GM18519 (cell line): ENCODE measurements around the gene CTAGE1.
"Not testable (repeated sequence)": the region's sequence is repeated elsewhere in the genome, so short reads cannot be mapped to it uniquely, and the experiment has no call there.

ENCODE experiments used
- ATAC-seq: cut with Tn5 transposase; IDR thresholded peaks from one replicate; pipeline ENCODE4 v1.9.1; 2021; ENCODE audit warnings: mild to moderate bottlenecking, moderate library complexity; ENCODE audit not compliant: unreplicated experiment, low FRiP score

The CTAGE1 gene

GRCh38 chr18:22417496-22418188 lies at the start of gene CTAGE1:
Gene CTAGE1 (minus strand): TSS chr18:22417915. CDS start chr18:22417811, 104 bp downstream.
- no peak for ATAC-seq

- no peak for ATAC-seq
Measured at GRCh38 chr18:22466608-22467395, 49.1 kb upstream of the CTAGE1 start.

GRCh38 chr18:22465859-22466457 lies 48.2 kb upstream of the CTAGE1 start:
- ATAC-seq: no peak

GRCh38 chr18:22463076-22463475 lies 45.4 kb upstream of the CTAGE1 start:
- ATAC-seq: no peak

GRCh38 chr18:22459491-22459890 lies 41.8 kb upstream of the CTAGE1 start:
- no peak for ATAC-seq

GRCh38 chr18:22457524-22457923 lies 39.8 kb upstream of the CTAGE1 start:
- no peak for ATAC-seq

- no peak for ATAC-seq
Measured at GRCh38 chr18:22456547-22456946, 38.8 kb upstream of the CTAGE1 start.

- ATAC-seq: no peak
Measured at GRCh38 chr18:22456116-22456480, 38.4 kb upstream of the CTAGE1 start.

GRCh38 chr18:22455425-22456115 lies 37.9 kb upstream of the CTAGE1 start:
- no peak for ATAC-seq

- ATAC-seq: no peak
Measured at GRCh38 chr18:22453315-22453714, 35.6 kb upstream of the CTAGE1 start.

- ATAC-seq: no peak
Measured at GRCh38 chr18:22452226-22452668, 34.5 kb upstream of the CTAGE1 start.

GRCh38 chr18:22451796-22452195 lies 34.1 kb upstream of the CTAGE1 start:
- no peak for ATAC-seq

GRCh38 chr18:22450766-22451165 lies 33.1 kb upstream of the CTAGE1 start:
- not testable (repeated sequence) for ATAC-seq

- ATAC-seq: not testable (repeated sequence)
Measured at GRCh38 chr18:22450318-22450717, 32.6 kb upstream of the CTAGE1 start.

- ATAC-seq: not testable (repeated sequence)
Measured at GRCh38 chr18:22449753-22450152, 32.0 kb upstream of the CTAGE1 start.

- no peak for ATAC-seq
Measured at GRCh38 chr18:22448238-22448637, 30.5 kb upstream of the CTAGE1 start.

- no peak for ATAC-seq
Measured at GRCh38 chr18:22447792-22448191, 30.1 kb upstream of the CTAGE1 start.

GRCh38 chr18:22446911-22447310 lies 29.2 kb upstream of the CTAGE1 start:
- no peak for ATAC-seq

GRCh38 chr18:22446325-22446724 lies 28.6 kb upstream of the CTAGE1 start:
- no peak for ATAC-seq

GRCh38 chr18:22441638-22442037 lies 23.9 kb upstream of the CTAGE1 start:
- no peak for ATAC-seq

GRCh38 chr18:22439447-22439846 lies 21.7 kb upstream of the CTAGE1 start:
- no peak for ATAC-seq
